Measurements from ENCODE around the gene PRAMEF20. TPM values are rescaled to one million over a fixed set of nuclear protein-coding genes. Genes with fewer than 3 reads are reported as not detected.
"Not testable (repeated sequence)": the region's sequence is repeated elsewhere in the genome, so short reads cannot be mapped to it uniquely, and the experiment has no call there.

Gene PRAMEF20
- not detected in 2 replicates for total RNA-seq

- DNase-seq (ENCODE audit: low read depth in 2 of 2), result not testable (repeated sequence)
These were observed at the start of gene PRAMEF20 for GRCh38 chr1:13410150-13410549. TSS of gene PRAMEF20 (plus strand) at chr1:13410450. CDS start at chr1:13416355, 5,905 bp downstream.

DNA sequence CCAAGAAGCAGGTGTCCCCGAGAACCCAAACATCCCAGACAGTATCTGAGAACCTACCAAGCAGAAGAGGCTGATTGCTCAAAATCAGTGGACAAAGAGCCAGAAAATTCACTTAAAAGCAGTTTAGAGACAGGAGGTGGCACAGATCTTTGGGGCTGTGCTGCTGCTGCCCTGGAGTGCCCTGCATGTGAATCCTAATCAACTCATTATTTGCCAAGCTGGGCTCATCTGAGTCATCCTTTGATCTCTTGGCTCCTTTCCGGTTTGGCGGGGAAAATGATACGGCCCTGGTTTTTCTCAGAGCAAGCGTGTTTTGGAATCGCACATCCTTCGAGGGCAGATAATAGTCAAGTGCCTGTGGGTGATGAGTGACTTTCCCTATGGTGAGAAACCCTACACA, 47.9 kb upstream of the PRAMEF20 start:
- DNase-seq (ENCODE audit: low read depth in 2 of 2), result not testable (repeated sequence)

DNA sequence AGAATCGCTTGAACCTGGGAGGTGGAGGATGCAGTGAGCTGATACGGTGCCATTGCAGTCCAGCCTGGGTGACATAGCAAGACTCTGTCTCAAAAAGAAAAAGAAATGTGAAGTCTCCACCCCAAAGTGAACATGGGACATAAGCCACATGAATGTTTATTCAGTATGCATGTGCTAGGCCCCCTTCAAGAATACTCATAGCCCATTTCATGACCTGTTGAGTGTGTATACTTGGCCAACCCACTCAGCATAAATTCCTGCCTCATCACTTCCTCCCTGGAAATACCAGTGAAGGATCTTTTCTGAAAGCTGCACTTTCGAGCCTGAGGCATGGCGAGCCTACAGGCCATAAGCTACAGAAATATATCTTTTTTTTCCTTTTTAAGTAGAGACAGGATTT, 45.3 kb upstream of the PRAMEF20 start:
- not testable (repeated sequence) for DNase-seq (ENCODE audit: low read depth in 2 of 2)

DNA sequence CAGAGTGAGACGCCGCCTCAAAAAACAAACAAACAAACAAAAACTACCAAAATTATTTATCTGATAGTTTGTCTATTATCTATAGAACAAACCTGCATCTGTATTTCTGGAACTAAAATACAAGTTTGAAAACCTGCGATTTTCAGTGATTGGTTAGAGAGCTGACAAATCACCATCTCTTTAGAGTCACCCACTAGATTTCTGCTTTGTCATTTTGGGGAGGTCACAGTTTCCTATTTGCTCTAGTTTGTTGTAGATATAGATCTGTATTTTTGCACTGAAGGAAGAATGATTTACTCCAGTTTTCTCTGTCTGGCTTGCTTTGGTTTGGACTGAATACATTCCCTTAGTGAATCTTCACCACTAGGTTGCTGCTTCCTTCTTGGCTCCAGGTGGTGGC, 43.7 kb upstream of the PRAMEF20 start:
- not testable (repeated sequence) for DNase-seq (ENCODE audit: low read depth in 2 of 2)

- not testable (repeated sequence) for DNase-seq (ENCODE audit: low read depth in 2 of 2)
These were observed 41.7 kb upstream of the PRAMEF20 start for GRCh38 chr1:13368544-13368943.

- DNase-seq (ENCODE audit: low read depth in 2 of 2), result not testable (repeated sequence)
These were observed 31.3 kb upstream of the PRAMEF20 start for GRCh38 chr1:13378983-13379382.

DNA sequence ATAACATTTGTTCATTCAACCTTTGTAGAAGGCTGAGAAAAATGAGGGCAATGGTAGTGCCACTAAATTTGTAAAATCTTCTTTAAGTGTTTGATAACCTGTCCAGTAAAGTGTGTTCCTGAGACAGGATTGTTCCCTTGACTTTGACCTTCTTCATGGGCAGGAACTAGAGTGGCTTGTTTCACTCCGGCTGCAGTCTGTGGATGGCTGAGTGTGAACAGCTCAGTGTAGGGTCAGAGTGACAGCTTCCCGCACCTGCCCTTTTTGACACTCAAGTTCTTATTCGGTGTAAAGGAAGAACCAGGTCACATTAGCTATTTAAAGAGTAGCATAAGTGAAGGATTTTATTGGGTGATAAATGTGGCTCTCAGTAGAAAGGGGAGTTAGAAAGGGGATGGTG, 29.9 kb upstream of the PRAMEF20 start:
- DNase-seq (ENCODE audit: low read depth in 2 of 2), result not testable (repeated sequence)

DNA sequence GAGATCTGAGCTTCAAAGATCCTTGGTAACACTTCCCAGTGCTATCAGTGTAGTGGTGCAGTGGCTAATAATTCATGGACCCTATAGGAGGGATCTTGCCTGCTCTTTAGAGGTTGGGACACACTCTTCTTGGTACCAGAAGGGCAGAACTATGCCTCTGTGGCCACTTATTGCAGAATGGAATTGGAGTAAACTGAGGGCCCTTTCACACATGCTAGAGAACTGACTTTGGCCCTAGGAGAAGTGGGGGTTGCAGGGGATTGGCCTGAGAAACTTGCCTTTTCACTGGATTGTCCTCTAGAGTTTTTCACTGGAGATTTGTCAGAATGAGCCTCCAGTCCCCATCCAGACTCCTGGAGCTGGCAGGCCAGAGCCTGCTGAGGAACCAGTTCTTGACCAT, 20.9 kb upstream of the PRAMEF20 start, which contains the start of gene PRAMEF17:
Gene PRAMEF17, plus strand, starts transcription at position 301 of the 400 bp plus-strand sequence. Its CDS starts 26 bp downstream, at position 327.
- not testable (repeated sequence) for DNase-seq (ENCODE audit: low read depth in 2 of 2)

- DNase-seq (ENCODE audit: low read depth in 2 of 2), result not testable (repeated sequence)
These were observed 17.2 kb upstream of the PRAMEF20 start for GRCh38 chr1:13393004-13393403.

DNA sequence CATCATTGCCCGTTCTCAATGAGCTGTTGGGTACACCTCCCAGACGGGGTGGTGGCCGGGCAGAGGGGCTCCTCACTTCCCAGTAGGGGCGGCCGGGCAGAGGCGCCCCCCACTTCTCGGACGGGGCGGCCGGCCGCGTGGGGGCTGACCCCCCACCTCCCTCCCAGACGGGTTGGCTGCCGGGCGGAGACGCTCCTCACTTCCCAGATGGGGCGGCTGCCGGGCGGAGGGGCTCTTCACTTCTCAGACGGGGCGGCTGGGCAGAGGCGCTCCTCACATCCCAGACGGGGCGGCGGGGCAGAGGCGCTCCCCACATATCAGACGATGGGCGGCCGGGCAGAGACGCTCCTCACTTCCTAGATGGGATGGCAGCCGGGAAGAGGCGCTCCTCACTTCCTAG, 15.5 kb upstream of the PRAMEF20 start:
- not testable (repeated sequence) for DNase-seq (ENCODE audit: low read depth in 2 of 2)

DNA sequence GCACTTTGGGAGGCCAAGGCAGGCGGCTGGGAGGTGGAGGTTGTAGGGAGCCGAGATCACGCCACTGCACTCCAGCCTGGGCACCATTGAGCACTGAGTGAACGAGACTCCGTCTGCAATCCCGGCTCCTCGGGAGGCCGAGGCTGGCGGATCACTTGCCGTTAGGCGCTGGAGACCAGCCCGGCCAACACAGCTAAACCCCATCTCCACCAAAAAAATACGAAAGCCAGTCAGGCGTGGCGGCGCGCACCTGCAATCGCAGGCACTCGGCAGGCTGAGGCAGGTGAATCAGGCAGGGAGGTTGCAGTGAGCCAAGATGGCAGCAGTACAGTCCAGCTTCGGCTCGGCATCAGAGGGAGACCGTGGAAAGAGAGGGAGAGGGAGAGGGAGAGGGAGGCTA, 14.9 kb upstream of the PRAMEF20 start:
- not testable (repeated sequence) for DNase-seq (ENCODE audit: low read depth in 2 of 2)

DNA sequence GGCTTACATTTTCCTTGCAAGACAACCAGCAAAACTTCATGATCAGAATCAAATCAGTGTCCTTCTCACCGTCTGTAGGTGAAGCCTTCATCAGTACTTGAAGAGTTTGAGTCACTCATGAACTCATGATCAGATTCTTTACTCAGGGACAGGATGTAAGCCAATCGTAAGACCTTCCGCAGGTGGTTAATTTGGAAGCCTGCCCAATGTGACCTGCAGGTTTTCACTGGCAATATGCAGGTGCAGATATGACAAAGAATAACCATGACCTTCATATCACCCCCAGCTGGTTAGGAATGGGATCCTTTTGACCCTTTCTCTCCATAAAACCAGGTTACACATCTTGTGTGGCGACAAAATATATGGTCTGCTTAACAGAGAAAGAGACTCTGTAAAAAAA, 2.4 kb upstream of the PRAMEF20 start:
- no peak for DNase-seq (ENCODE audit: low read depth in 2 of 2)

DNA sequence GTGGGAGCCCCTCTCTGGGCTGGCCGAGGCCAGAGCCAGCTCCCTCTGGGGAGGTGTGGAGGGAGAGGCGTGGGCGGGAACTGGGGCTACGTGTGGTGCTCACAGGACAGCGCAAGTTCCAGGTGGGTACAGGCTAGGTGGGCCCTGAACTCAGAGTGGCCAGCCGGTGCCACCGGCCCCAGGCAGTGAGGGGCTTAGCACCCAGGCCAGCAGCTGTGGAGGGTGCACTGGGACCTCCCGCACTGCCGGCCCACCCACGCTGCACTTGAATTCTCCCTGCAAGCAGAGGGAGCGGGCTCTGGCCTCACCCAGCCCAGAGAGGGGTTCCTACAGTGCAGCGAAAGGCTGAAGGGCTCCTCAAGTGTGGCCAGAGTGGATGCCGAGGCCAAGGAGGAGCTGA, 20.2 kb downstream of the PRAMEF20 start:
- DNase-seq (ENCODE audit: low read depth in 2 of 2), result no peak

DNA sequence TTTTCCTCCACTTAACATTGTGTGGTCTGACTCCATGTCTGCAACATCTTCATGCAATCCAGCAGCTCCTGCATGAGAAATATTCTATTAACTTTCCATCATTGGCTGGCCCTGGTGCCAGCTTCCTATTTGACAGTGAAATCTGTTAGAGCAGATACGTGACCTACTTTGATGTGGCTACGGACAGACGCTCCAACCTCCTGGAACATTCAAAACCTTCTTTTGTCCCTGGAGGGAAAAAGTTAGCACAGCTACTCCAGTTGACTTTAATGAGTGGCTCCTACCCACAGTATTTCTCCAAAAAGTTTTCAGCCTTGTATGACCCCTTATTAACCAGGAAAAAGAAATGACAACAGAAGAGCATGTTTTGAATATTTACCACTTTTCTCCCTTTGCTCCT, 22.0 kb downstream of the PRAMEF20 start:
- no peak for DNase-seq (ENCODE audit: low read depth in 2 of 2)

- DNase-seq (ENCODE audit: low read depth in 2 of 2), result not testable (repeated sequence)
These were observed 23.6 kb downstream of the PRAMEF20 start for GRCh38 chr1:13433694-13434358.

GRCh38 chr1:13435458-13435857, 25.2 kb downstream of the PRAMEF20 start:
- no peak for DNase-seq (ENCODE audit: low read depth in 2 of 2)

DNA sequence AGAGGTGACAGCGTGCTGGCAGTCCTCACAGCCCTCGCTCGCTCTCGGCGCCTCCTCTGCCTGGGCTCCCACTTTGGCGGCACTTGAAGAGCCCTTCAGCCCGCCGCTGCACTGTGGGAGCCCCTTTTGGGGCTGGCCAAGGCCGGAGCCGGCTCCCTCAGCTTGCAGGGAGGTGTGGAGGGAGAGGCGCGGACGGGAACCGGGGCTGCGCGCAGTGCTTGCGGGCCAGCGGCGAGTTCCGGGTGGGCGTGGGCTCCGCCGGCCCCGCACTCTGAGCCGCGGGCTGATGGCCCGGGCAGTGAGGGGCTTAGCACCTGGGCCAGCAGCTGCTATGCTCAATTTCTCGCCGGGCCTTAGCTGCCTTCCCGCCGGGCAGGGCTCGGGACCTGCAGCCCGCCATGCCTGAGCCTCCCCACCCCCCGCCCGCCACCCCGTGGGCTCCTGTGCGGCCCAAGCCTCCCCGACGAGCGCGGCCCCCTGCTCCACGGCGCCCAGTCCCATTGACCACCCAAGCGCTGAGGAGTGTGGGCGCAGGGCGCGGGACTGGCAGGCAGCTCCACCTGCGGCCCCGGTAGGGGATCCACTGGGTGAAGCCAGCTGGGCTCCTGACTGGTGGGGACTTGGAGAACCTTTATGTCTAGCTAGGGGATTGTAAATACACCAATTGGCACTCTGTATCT, 29.0 kb downstream of the PRAMEF20 start:
- not testable (repeated sequence) for DNase-seq (ENCODE audit: low read depth in 2 of 2)

DNA sequence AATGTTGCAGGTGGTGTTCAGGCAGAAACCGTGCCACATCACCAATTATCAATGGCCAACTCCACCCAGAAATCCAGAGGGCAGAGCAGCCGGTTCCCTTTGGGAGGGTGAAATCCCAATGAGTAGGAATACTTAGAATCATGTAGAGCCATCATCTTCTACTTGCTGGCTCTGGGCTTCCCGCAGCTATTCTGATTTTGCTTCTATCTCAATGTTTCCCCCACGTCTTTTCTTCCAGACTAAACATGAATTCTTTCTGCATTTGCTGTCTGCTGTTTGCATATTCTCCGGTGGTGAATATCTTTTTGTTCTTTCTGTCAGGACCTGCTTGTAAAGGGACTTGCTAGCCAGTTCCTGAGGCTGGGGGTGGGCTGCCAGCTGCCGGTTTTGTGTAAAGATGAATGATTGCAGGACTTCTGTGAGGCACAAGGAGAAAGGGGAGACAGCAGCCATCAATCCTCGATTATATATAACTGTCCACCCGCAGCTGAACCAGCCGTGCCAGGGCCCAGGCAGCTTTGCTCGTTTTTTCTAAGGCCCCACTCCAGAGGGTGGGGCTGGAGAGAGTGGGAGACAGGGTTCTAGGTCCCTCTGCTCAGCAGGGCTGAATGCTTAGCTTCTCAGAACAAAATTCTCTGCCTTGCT, 33.2 kb downstream of the PRAMEF20 start:
- DNase-seq (ENCODE audit: low read depth in 2 of 2), result no peak

- no peak for DNase-seq (ENCODE audit: low read depth in 2 of 2)
These were observed 40.0 kb downstream of the PRAMEF20 start for GRCh38 chr1:13450204-13450603.

DNA sequence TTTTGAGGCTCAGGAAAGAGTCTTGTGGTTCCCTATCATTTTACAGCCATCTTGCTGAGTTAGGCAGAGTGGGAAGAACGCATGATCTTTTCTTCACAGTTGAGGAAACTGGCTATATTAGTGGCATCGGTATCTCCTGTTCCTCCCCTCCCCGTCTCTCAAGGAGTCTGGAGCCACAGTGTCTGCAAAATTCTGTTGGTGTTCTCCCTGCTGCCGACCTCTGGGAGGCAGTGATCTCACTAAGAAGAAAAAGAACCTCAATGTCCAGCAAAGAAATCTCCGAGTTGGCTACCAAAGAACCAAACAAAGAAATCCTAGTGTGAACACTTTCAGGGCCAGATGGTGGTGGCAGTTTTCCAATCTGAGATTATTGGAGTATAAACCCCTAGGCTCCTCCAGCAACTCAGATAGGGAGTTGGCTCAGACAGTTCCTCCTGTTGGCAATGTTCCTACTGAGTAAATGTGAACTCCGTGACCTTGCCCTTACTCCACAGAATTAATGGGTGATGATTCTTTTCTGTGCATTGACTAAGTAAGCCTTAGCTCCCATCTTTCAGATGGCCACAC, 41.2 kb downstream of the PRAMEF20 start:
- DNase-seq (ENCODE audit: low read depth in 2 of 2), result no peak

- DNase-seq (ENCODE audit: low read depth in 2 of 2), result no peak
These were observed 46.8 kb downstream of the PRAMEF20 start for GRCh38 chr1:13456904-13457532.

DNA sequence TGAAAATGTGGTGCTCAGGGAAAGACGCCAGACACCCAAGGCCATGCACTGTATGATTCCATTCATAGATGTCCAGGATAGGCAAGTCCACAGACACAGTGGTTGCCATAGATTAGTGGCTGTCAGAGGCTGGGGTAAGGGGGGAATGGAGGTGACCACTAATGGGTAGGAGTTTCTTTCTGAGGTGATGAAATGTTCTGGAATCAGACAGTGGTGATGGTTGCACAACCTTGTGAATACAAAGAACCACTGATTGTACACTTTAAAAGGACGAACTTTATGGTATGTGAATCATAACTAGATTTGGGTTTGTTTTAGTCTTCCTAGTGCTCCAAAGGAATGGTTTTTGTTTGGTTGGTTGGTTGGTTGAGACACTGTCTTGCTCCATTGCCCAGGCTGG, 51.7 kb downstream of the PRAMEF20 start:
- DNase-seq (ENCODE audit: low read depth in 2 of 2), result no peak

All from dermis microvascular lymphatic vessel endothelial cell (primary cell).